Dedifferentiated amniotic fluid mesenchymal stem cell (primary cell): Measurements from ENCODE around the gene EFHD1.
"Not testable (repeated sequence)": the region's sequence is repeated elsewhere in the genome, so short reads cannot be mapped to it uniquely, and the experiment has no call there.

Source experiments
- DNase-seq: peaks from one replicate; pipeline ENCODE4 v3.0.0-alpha.2; 2016; ENCODE audit errors: extremely low spot score

Gene EFHD1

DNA sequence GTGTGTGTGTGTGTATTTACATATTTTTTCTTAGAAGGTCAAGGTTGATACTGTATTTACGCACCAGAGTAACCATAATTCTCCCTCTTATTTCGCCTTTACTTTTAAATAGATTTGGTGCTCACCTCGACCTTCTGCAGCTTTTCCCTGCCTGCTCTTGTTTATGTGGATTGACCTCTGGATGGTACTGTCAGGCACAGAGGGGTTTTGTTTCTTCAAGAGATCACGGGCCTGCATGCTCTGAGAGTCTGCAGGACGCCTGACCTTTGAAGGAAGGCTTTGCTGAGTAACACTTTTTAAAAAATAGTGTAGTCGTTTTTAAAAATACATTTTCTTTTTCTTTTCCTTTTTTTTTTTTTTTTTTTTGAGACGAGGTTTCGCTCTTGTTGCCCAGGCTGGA is 18.1 kb upstream of the EFHD1 start:
- no peak for DNase-seq

DNA sequence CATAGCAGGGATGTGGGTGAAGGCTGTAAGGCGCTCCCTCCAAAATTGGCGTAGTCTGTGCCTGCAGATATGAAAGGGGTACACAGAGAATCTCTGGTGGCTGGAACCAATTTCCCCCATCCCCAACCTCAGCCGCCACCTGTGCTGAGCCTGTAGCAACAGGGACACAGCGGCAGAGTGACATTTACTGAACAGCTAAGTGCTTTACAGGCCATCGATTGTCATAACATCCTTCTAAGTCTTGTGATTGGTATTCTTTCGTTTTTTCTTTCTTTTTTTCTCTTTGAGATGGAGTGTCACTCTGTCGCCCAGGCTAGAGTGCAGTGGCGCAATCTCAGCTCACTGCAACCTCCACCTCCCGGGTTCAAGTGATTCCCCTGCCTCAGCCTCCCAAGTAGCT is 12.2 kb upstream of the EFHD1 start:
- DNase-seq, result no peak

DNA sequence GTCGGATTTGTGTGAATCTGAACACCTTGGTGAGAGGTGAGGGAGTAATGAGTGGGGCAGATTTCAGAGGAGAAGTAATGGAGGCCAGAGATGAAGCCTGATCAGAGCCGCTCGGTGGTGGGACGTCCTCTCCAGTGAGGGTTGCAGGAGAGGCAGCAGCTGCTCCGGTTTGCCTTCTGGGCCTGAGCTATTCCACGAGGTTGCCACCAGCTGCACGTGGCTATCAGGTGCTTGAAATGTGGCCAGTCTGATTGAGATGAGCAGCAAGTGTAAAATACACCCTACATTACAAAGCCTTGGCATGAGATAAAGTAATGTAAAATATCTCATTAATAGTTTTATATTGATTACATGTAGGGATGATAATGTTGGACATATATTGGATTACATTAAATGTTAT is 10.8 kb upstream of the EFHD1 start:
- no peak for DNase-seq

DNA sequence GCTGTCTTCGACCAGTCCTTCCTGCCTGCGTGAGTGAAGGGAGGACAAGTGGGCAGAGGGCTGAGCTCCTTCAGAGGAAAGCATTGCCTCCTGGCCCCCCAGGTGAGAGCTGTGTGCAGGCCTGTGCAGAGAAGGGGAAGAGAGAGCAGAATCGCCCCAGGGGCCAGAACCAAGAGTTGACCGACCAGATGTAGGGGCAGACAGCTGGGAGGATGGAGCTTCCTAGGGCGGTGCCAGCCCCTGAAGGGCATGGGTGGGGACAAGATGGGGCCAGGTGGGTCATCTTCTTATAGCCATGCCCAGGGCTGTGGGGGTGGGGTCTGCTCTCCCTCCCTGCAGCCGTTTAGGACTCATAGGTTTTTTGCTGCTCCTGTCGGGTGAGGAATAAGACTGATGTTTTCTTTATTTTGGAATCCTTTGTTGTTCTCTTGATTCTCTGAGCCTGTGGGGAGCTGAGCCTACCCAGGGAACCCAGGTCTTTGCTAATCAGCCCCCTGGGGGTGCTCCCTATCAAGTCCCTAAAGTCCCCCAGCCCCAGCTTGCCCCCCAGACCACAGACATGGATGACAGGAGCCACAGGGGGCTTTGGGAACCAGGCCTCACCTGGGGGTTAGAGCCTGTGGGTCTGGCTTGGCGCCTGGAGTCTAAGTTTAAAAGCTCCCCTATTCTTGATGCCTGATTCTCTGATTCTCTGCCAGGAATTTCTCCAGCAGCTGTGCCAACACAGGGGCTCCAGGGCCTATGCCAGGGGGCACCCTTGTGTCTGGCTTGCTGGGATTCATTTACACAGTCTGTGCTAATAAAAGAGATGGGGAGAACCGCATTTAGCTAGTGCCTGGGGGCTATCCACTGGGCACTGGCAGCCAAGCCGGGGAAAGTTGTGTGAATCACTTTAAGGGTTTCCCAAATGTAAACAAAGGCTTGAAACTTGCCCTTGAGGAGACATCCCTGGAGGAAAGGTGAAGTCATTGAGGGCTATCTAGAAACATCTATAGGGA is 9.3 kb upstream of the EFHD1 start:
- DNase-seq, result no peak

DNA sequence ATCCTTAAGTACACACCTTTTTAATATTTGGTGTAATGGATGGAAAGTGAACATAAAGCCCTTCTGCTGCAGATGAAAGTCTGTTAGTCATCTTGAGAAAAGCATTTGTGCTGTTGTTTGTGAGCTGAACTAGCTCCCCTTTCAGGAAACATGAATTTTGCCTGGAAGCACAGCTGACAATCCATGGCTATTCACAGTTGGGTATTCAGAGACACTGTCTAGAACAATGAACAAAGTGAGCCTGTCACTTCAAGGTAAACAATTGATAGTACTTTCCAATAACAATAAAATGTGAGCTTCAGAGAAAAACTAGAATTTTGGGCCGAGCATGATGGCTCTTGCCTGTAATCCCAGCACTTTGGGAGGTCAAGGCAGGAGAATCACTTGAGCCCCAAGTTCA is 6.8 kb upstream of the EFHD1 start:
- no peak for DNase-seq

DNA sequence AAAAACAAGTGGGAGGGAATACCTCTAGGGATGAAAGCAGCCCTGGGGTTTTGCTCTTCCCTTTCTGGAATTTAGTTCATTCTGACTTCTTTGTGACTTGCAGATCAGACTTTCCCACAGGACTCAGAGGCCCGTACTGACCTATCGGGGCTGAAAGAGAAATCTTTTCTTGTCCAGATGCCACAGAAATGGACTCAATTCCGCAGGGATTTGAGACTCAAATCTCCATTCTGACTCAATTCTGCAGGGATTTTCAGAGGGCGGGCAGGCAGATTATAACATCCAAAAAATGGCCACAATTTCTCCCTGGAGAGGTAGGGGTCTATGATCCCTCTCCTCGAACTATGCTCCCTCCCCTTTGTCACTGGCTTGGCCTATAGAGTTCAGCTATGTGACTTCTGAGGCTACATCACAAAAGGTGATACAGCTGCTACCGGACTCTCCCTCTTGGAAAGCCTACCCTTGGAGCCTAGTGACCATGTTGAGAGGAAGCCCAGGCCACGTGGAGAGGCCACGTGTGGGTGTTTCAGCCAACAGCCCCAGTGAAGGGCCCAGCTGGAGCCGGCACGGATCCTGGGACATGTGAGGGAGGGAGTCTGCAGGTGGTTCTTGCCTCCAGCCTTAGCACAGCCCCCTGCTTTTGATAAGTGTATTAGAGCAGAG is 4.8 kb upstream of the EFHD1 start:
- no peak for DNase-seq

DNA sequence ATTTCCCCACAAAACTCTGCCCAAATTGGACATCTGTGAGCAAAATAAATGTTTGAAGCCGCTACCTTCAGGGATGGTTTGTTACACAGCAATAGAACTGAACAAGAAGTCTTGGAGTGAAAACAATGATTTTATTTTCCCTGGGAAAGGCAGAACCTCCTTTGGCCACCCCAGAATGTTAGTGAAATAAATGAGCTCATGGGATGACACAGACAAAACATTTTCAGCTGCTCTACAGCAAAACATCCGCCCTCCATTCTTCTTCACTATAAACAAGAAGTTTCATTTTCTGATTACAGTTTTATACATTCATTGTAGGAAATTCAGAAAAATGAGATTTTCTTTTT is 4.3 kb upstream of the EFHD1 start:
- no peak for DNase-seq

DNA sequence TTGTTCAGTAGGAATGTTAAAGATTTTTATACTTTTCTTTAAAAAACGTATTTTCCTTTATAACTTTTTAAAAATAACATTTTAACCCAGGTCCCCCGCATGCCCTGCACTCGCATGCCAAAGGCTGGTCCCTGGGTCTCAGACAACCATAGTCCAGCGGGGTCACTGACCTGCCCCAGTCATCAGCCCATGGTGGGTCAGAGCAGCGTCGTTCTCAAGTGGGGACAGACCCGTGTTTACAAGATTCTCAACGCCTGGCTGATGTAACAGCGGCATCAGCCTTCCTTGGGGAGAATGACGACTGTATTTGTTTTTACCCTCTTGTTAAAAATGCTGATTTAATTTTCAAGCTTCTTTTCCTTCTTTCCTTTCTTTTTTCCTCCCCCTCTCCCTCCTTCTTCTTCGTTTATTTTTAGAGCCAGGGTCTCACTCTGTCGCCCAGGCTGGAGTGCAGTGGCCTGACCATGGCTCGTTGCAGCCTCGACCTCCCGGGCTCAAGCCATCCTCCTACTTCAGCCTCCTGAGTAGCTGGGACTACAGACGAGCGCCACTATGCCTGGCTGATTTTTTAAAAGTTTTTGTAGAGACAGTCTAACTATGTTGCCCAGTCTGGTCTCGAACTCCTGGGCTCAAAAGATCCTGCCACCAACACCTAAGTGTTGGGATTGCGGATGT is 1.0 kb upstream of the EFHD1 start:
- no peak for DNase-seq

DNA sequence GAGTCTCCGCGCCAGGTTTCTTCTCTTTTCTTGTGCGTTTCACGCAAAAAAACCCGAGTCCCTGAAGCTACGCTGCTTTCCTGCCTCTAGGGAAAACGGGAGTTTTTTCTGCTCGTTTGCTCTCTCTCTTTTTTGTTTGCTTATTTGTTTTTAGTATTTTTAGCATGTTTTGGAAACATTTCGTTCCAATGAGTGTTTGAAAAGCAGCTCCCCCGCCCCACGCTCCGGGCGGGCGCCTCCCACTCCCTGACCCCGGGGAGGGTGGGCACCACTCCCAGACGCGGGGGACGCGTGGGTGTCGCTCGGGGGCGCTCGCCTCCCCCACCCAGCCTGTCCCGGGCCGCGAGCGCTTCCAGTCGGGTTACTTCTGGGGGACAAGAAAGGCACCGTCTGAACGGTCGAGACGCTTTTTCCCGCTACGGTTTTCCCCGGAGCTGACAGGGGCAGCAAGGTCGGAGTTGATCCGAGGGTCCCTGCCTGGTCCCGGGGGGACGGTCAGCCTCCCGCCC is 446 bp upstream of the EFHD1 start:
- DNase-seq, result no peak

DNA sequence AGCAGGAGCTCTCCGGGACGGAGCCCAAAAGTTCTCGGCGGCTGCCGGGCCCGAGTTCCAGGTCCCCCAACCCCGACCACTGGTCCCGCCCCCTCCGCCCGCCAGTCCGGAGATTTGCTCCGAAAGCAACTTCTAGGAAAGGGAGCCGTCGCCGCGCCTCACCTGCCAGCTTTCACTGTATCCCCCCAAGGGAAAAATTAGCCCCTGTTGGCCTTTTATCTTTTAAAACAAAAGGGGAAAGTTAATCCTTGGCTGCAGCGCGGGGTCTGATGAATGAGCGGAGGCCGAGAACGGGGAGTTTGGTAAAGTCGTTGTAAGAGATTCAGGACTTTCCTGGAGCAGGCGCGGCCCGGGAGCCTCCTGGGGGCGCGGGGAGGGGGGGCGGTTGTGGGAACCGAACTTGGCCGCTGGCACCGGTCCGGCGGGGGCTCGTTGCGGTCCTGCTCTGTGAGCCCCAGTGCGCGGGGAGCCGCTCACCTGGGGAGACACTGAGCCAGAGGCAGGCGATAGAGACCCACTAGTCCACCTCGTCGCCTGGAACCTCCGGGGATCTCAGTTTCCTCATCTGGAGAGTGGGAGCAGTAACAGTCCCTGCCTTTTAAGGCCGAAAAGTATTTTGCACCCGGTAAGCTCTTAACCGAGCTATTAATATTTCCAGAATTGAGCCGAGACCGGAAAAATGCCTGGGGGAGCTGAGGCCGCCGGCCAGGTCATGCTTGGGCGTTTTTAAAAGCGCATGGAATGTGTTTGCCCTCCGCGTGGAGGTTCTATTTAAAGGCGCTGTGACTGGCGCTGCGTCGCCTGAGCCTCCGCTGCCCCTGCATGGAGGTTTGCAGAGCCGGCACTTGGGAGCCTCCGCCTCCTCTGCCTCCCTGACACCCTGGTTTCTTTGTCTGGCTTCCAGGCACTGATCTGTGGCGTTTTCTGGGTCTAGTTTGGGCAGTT is 1.1 kb downstream of the EFHD1 start:
- DNase-seq, result no peak

DNA sequence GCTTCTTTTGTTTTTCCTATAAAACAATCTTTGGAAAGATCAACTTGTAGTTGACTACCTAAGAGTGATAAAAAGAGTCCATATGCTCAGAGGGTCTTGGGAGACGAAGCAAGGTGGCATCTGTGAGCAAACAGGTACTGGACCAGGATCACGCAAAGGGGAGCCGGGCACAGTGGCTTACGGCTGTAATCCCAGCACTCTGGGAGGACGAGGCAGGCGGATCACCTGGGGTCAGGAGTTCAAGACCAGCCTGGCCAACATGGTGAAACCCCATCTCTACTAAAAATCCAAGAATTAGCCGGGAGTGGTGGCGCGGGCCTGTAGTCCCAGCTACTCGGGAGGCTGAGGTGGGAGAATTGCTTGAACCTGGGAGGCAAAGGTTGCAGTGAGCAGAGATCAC is 2.0 kb downstream of the EFHD1 start:
- DNase-seq, result not testable (repeated sequence)

DNA sequence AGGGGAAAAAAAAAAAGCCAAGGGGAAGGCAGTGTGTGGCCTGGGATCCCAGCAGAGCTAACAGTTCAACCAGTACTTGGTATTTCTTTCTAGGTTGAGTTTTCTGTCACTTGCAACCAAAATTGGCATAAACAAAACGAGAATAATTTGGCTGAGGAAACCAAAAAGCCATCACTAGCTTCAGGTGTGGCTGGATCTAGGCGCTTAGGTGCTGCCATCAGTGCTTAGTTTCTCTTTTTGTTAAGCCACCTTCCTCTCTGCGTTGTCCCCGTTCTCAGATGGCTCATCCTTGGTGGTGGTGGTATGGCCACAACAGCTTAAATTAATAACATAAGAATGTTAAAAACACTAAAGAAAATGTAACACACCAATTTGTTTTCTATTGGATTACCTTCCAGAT is 2.4 kb downstream of the EFHD1 start:
- no peak for DNase-seq

DNA sequence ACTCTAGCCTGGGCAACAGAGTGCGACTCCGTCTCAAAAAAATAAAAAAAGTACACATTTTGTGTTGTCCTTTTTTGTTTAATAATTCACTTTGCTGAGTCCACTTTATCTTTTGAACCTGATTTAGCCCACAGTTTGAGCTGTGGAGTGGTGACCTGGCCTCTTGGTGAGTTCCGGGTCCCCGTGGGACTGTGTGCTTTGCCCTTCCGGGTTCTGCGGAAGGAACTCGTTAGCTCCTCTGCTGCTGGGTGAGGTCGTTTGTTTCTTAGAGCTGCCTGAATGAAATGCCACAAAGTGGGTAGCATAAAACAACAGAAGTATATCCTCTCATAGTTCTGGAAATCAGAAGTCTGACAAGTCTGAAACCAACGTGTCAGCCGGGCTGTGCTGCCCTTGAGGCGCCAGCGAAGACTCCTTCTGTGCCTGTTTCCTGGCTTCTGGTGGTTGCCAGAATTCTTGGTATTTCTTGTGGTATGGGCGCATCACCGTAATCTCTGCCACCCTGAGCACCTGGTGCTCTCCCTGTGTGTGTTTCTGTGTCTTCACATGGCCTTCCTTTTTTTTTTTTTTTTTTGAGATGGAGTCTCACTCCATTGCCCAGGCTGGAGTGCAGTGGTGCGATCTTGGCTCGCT is 3.5 kb downstream of the EFHD1 start:
- no peak for DNase-seq

DNA sequence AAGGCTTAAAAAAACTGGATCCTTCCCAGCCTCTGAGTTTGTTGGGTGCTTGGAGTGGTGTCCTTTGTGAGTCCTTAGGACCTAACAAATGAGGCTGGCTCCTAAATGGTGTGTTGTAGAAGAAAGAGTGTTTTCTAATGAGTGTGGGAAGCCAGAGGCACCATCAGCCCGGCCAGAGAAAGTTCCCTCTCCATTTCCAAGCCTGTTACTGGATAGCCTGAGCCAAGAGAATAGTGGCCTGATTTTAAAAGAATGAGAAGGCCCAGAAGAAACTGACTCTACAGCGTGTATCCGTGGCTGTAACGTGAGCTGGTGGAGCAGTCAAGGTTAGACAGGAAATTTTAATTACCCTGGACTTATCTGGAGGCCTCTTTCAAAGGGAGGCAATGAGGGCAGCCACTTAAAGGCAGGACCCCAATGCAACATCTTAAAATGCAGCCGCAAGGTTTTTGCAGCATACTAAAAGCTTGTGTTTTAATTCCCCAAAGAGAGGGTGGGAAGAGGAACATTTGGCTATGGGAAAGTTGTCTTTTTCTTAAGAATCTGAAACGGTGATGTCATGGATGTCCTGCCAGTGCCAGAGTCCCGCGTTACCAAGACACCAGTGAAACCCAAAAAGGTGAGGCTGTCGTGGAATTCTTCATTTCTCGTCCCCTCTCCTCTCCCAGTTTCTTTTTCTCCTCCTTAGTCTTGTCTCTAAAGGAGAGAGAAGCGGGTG is 4.6 kb downstream of the EFHD1 start:
- DNase-seq, result no peak

DNA sequence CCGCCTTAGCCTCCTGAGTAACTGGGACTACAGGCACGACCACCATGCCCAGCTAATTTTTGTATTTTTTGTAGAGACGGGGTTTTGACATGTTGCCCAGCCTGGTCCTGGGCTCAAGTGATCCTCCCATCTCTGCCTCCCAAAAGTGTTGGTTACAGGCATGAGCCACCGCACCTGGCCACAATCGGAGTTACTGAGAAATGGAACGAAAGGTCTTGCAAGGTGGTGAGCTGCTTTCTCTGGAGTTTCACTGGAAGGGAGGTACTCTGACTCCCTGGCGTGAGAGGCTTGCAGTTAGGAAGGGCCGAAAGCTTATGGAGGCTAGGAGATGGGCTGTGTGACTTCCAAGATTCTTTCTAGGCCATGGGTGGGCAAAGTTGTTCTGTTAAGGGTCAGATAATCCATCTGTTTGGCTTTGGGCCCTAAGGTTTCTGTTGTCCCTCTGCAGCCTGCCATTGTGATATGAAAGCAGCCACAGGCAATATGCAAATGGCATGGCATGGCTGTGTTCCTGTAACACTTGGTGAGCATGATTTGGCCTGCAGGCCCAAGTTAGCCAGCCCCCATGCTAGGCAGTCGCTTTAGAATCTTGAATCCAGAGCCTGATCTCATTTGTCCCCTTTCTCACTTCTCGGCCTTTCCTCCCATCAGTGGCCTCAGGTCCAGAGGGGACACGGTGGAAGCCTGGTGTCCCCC is 7.9 kb downstream of the EFHD1 start:
- no peak for DNase-seq

DNA sequence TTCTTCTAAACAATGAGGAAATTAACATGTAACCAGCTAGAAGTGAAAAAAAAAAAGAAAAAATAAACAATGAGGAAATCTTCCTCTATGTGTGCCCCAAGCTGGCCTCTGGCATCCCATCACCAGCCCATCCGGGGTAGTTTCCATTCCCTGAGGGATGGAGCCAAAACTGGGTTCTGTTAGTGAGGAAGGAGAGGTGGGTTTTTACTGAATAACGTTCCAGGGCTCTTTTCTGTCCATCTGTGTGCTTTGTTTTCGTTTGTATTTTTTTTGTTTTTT is 9.7 kb downstream of the EFHD1 start:
- no peak for DNase-seq

DNA sequence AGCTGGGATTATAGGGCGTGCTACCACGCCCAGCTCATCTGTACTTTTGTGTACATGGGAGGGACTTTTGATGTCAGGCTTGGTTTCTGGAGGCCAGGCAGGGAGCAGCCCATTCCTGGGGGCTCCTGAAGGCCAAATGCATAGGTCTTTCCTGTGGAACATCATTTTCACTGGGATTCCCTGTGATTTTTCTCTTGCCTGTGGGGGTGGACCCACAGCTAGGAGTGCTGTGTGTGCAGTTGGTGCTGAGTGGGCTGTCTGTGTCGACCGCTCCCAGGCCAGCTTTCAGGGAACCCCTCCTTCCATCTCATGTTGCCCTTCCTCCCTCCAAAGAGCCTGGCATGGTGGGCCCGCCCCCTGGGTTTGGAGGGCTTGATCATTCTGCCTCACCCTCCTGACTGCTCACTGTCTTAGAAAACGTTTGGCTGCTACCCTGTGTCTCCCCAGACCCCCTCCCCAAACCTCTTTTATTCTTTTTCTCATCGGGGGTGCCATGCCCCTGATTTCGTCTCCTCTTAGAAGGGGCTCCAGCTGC is 10.5 kb downstream of the EFHD1 start:
- DNase-seq, result no peak

DNA sequence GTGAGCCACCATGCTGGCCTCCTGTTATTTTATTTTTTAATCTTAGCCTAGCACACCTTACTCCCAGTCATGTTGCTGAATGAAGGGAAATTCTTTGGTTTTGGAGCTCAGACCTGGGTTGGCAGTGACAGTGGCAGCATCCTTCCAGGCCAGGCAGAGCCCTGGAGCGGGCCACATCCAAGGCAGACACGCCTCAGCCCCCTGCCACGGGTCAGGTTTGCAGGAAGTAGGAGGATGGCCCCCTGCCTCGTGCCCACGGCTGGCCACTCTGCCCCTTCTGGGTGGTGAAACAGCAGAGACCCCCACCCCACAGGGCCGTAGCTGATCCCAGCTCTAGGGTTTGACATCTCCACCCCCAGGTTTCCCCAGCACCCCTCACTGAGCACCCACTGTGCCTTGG is 11.7 kb downstream of the EFHD1 start:
- DNase-seq, result no peak

DNA sequence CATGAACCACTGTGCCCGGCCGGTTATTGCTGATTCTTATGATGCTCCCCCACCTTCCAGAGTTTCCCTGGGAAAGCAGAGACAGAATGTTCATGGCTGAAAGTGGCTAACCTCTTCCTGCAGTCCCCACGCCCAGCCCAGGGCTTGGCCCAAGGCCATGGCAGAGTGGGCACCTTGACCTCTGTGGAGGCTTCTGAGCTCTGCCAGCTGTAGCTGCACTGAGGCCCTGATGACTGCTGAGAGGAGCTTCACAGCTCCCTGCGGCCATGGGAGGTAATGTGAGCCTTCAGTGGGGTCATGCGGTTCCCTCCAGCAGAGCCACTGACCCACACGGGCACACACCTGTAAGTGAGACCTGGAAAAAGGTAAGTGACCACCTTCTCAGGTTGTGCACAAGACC is 13.3 kb downstream of the EFHD1 start:
- no peak for DNase-seq

DNA sequence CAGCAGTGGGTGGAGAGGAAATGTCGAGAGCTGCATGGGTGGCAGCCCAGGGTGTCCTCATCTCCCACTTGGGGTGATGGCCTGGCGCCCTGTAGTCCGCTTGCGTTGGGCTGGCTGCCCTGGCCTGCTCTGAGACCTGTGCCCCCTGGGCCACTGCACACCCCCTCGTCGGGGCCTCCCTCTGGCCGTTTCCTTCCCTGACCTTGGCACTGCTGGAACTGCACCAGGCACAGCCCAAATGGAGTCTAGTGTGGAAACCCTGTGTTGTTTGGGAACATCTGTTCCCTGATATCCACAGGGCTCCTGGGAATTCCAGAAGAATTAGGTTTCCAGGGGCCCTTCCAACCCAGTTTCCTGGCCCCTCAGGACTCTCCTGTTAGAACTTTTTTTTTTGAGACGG is 13.9 kb downstream of the EFHD1 start:
- no peak for DNase-seq
